SU-DHL-6 (cell line): ENCODE measurements around the gene GAGE12G.

Experiments
- CTCF ChIP-seq: fragments of 200-600 bp; sonication (generic); IDR thresholded peaks from one replicate; pipeline ENCODE4 v1.5.1; 2017; ENCODE audit warnings: antibody characterized with exemption, mild to moderate bottlenecking, low read length, moderate library complexity; ENCODE audit not compliant: insufficient read depth, poor library complexity, severe bottlenecking
- EZH2phosphoT487 ChIP-seq: fragments of 200-600 bp; sonication (generic), shearing (Covaris generic); conservative IDR thresholded peaks from 2 replicates; pipeline ENCODE4 v1.6.1; 2018; ENCODE audit warnings: mild to moderate bottlenecking, antibody characterized with exemption, low read length, moderate library complexity, mixed read lengths

GRCh38 chrX:49618574-49618973 is 48.4 kb downstream of the GAGE12G start:
- TF ChIP-seq CTCF (no peak), EZH2phosphoT487 (no peak)
